NCI-H2029 (cell line): ENCODE measurements around the gene RCBTB1.

Experiments
- DNase-seq: peaks from one replicate; lab custom pipeline; 2025; lab: John Stamatoyannopoulos, UW

The RCBTB1 gene

GRCh38 chr13:49559006-49559405 is 26.4 kb downstream of the RCBTB1 start:
- no peak for DNase-seq

- DNase-seq: no peak
These were observed 31.0 kb downstream of the RCBTB1 start for GRCh38 chr13:49554387-49554786.

GRCh38 chr13:49553888-49554287 is 31.5 kb downstream of the RCBTB1 start:
- no peak for DNase-seq

- DNase-seq: no peak
These were observed 34.3 kb downstream of the RCBTB1 start for GRCh38 chr13:49550942-49551644.

GRCh38 chr13:49549289-49549688 is 36.1 kb downstream of the RCBTB1 start:
- no peak for DNase-seq

GRCh38 chr13:49546561-49546960 is 38.8 kb downstream of the RCBTB1 start:
- DNase-seq: no peak

GRCh38 chr13:49545661-49546060 is 39.7 kb downstream of the RCBTB1 start:
- no peak for DNase-seq

GRCh38 chr13:49543656-49544055 is 41.7 kb downstream of the RCBTB1 start:
- DNase-seq: no peak

GRCh38 chr13:49540552-49540951 is 44.8 kb downstream of the RCBTB1 start:
- no peak for DNase-seq

GRCh38 chr13:49539746-49540145 is 45.6 kb downstream of the RCBTB1 start:
- no peak for DNase-seq

GRCh38 chr13:49539313-49539712 is 46.0 kb downstream of the RCBTB1 start:
- no peak for DNase-seq

- no peak for DNase-seq
These were observed 47.0 kb downstream of the RCBTB1 start for GRCh38 chr13:49538404-49538803.

GRCh38 chr13:49536144-49536873 is 49.0 kb downstream of the RCBTB1 start:
- no peak for DNase-seq

GRCh38 chr13:49533591-49534269 is 51.6 kb downstream of the RCBTB1 start:
- no peak for DNase-seq

GRCh38 chr13:49533011-49533410 is 52.3 kb downstream of the RCBTB1 start:
- no peak for DNase-seq

- no peak for DNase-seq
These were observed 52.8 kb downstream of the RCBTB1 start for GRCh38 chr13:49532593-49532992.

- no peak for DNase-seq
These were observed 54.9 kb downstream of the RCBTB1 start for GRCh38 chr13:49530457-49530856.

GRCh38 chr13:49528161-49528560 is 57.2 kb downstream of the RCBTB1 start:
- no peak for DNase-seq

- no peak for DNase-seq
These were observed 58.2 kb downstream of the RCBTB1 start for GRCh38 chr13:49527123-49527522.

GRCh38 chr13:49524740-49525501 is 60.4 kb downstream of the RCBTB1 start:
- DNase-seq: no peak

GRCh38 chr13:49521224-49521623 is 64.1 kb downstream of the RCBTB1 start:
- no peak for DNase-seq

GRCh38 chr13:49517461-49517860 is 67.9 kb downstream of the RCBTB1 start:
- no peak for DNase-seq
